CD1c-positive myeloid dendritic cell (primary cell): ENCODE measurements around the gene HERC4.
"Not testable (repeated sequence)": the region's sequence is repeated elsewhere in the genome, so short reads cannot be mapped to it uniquely, and the experiment has no call there.

Experiments used
- DNase-seq: peaks from one replicate; pipeline ENCODE4 v3.0.0-alpha.2; 2016; ENCODE audit errors: extremely low spot score

HERC4 gene

DNA sequence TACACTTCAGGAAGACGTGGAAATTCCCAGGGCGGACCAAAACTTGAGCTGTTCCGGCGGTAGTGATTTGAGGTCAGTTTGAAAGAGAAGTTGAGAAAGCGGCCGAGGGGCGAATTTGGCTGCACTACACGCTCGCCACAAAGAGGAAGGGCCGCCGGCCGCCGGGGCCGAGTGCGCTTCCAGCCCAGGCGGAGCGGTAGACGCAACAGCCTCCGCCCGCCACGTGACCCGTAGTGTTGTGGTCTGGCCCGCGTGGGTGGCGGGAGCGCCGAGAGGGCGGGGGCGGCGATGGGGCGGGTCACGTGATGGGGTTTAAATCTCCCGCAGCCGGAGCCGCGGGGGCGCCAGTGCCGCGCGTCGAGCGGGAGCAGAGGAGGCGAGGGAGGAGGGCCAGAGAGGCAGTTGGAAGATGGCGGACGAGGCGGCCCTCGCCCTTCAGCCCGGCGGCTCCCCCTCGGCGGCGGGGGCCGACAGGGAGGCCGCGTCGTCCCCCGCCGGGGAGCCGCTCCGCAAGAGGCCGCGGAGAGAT, 190.7 kb downstream of the HERC4 start, which contains the start of gene SIRT1:
SIRT1 (plus strand) TSS at position 344 of the 529 bp plus-strand sequence; CDS start at position 410, 66 bp downstream.
- peak; percentile 97 for DNase-seq

DNA sequence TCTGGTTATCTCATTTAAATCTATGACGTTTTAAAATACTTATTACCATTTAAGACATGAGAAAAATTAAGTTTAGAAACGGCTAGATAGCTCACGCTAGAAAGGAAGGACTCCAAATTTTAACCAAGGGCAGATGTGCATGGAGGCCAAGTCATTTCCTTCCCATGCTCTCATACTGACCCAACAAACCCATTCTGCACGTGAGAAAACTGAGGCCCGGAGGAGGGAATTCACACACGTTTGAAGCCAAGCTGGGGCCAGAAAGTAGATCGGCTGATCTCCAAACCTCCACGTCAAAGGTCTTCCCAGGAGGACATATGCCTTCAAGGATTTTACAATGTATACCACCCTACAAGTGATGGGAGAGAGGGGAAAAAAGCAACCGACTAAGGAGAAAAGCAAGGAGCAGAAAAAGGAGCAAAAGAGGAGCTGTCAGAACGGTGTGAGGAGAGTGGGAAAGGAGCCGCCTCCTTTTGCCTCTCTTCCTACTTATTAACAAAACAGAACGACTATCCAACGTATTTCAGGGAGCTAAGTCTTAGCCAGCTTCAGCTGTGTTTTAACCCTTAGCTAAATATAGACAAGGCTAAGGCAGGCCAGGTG, 191.3 kb downstream of the HERC4 start:
- no peak for DNase-seq

DNA sequence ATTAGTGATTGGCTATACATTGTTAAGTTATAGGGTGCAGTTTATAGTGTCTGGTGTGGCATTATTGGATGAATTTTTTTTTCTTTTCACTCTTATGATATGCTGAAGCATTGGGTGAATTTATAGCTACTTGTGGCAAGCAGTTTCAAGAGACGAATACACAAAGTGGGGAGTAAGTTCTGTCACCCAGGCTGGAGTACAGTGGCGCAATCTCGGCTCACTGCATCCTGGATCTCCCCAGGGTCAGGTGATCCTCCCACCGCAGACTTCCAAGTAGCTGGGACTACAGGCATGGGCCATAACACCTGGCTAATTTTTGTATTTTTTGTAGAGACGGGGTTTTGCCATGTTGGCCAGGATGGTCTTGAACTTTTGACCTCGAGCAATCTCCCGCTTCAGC, 196.9 kb downstream of the HERC4 start:
- no peak for DNase-seq

DNA sequence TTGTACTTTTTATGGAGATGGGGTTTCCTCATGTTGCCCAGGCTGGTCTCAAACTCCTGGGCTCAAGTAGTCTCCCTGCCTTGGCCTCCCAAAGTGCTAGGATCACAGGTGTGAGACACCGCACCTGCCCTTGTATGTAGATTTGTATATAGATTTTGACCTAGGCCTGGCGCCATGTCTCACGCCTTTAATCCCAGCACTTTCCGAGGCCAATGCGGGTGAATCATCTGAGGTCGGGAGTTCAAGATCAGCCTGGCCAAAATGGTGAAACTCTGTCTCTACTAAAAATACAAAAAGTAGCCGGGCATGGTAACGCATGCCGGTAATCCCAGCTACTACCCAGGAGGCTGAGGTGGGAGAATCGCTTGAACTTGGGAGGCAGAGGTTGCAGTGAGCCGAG, 197.7 kb downstream of the HERC4 start:
- not testable (repeated sequence) for DNase-seq

DNA sequence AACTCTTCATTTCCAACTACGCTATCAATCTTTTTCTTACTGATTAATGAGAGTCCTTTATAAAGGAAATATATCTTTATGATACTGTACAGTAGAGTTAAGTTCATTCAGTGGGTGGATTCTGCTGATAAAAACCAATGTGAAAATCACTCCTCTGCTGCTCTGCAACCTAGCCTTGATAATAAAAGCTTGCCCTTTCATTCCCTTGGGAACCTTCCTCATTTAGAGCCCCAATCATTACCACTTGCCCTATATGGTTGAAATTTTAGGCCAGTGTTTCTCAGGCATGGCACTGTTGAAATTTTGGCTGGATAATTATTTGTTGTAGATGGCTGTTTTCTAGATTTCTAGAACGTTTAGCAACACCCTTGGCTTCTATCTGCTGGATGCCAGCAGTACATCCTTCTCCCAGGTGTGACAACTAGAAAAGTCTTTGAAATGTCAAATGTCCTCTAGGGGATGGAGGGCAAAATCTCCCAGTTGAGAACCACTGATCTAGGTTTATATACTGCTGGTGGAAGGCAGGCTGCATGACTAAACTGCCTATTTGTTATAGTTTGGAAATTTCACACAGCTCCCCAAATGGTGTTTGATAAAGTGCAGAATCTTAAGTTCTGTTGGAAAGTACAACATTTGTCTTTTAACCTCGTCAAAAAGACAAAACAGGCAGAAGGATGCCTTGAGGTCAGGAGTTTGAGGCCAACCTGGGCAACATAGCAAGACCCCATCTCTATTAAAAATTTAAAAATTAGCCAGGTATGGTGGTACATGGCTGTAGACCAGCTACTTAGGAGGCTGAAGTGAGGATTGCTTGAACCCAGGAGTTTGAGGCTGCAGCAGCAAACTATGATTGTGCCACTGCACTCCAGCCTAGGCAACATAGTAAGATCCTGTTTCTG, 199.5 kb downstream of the HERC4 start:
- no peak for DNase-seq
